ENCODE results near the gene CHCHD10. TPM values are rescaled to one million over a fixed set of nuclear protein-coding genes. Genes with fewer than 3 reads are reported as not detected.

The CHCHD10 gene
- total and polyA plus RNA-seq, 2 of the 13 experiments (the other 11 are each of a cell fraction or from before 2014, with no cell fraction given): 37.0 to 62.8 TPM

DNA sequence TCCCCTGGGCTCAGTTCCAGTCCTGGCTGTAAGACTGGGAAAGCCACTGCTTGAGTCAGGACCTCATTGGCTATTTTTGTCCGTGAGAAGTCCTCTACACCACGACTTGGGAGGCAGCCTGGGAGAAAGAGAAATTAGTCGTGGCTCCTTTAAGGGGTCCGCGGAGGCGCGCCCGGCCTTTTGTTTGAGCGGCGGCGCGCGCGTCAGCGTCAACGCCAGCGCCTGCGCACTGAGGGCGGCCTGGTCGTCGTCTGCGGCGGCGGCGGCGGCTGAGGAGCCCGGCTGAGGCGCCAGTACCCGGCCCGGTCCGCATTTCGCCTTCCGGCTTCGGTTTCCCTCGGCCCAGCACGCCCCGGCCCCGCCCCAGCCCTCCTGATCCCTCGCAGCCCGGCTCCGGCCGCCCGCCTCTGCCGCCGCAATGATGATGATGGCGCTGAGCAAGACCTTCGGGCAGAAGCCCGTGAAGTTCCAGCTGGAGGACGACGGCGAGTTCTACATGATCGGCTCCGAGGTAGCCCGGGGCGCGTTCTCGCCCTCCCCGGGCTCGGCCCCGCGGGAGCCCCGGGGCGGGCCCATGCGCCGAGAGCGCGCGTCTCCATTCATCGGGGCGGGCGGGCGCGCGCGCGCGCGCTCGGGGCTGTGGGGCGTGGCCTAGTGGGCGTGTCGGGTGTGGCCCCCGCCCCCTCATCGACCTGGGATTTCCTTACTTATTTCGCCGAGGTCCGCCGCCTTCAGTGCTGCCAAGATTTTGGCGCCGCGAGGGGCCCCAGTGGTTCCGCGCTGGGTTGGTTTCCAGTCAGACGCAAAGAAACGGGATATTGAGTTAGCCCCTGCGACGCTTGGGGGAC, 19.2 kb upstream of the CHCHD10 start, which contains the start of gene SMARCB1 (continued):
- TF ChIP-seq, protein P1, sequence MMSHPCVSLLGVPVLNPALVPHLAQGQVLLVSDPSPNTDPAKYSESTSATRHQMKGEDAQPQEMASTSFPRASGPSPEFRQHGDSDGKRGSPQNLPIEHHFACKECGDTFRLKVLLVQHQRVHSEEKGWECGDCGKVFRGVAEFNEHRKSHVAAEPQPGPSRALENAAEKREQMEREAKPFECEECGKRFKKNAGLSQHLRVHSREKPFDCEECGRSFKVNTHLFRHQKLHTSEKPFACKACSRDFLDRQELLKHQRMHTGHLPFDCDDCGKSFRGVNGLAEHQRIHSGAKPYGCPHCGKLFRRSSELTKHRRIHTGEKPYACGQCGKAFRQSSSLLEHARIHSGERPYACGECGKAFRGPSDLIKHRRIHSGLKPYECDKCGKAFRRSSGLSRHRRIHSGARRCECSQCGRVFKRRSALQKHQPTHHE (CRISPR knock-in tag; IDR thresholded peaks at IDR 0.05; ENCODE audit: borderline replicate concordance): 0 out of 2 replicates have a peak, but pooled peaks have one; percentile 26
- TF ChIP-seq ZNF225 (CRISPR knock-in tag; IDR thresholded peaks at IDR 0.05): no peak; the same call in 1 of the 2 replicates
- TF ChIP-seq POLR2G (IDR thresholded peaks at IDR 0.05; ENCODE audit: low read depth, low read length): peak; percentile 81
- TF ChIP-seq, protein P2, sequence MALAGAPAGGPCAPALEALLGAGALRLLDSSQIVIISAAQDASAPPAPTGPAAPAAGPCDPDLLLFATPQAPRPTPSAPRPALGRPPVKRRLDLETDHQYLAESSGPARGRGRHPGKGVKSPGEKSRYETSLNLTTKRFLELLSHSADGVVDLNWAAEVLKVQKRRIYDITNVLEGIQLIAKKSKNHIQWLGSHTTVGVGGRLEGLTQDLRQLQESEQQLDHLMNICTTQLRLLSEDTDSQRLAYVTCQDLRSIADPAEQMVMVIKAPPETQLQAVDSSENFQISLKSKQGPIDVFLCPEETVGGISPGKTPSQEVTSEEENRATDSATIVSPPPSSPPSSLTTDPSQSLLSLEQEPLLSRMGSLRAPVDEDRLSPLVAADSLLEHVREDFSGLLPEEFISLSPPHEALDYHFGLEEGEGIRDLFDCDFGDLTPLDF (CRISPR knock-in tag; IDR thresholded peaks at IDR 0.05): 0 out of 2 replicates have a peak, but pooled peaks have one; percentile 9
- no peak for TF ChIP-seq SRSF9 (IDR thresholded peaks at IDR 0.05; ENCODE audit: borderline replicate concordance, insufficient read depth, low read depth, low read length, poor library complexity, severe bottlenecking)
- TF ChIP-seq, protein P3, sequence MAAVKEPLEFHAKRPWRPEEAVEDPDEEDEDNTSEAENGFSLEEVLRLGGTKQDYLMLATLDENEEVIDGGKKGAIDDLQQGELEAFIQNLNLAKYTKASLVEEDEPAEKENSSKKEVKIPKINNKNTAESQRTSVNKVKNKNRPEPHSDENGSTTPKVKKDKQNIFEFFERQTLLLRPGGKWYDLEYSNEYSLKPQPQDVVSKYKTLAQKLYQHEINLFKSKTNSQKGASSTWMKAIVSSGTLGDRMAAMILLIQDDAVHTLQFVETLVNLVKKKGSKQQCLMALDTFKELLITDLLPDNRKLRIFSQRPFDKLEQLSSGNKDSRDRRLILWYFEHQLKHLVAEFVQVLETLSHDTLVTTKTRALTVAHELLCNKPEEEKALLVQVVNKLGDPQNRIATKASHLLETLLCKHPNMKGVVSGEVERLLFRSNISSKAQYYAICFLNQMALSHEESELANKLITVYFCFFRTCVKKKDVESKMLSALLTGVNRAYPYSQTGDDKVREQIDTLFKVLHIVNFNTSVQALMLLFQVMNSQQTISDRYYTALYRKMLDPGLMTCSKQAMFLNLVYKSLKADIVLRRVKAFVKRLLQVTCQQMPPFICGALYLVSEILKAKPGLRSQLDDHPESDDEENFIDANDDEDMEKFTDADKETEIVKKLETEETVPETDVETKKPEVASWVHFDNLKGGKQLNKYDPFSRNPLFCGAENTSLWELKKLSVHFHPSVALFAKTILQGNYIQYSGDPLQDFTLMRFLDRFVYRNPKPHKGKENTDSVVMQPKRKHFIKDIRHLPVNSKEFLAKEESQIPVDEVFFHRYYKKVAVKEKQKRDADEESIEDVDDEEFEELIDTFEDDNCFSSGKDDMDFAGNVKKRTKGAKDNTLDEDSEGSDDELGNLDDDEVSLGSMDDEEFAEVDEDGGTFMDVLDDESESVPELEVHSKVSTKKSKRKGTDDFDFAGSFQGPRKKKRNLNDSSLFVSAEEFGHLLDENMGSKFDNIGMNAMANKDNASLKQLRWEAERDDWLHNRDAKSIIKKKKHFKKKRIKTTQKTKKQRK (IDR thresholded peaks at IDR 0.05; ENCODE audit: low read length): no peak
- no peak for TF ChIP-seq REXO4 (CRISPR knock-in tag; IDR thresholded peaks at IDR 0.05; ENCODE audit: borderline replicate concordance)
- TF ChIP-seq ZNF296 (CRISPR knock-in tag; conservative IDR thresholded peaks at IDR 0.05): no peak
- no peak for TF ChIP-seq U2AF1 (optimal IDR thresholded peaks at IDR 0.05; ENCODE audit: low read depth, low read length)
- TF ChIP-seq SP140L (CRISPR knock-in tag; IDR thresholded peaks at IDR 0.05; ENCODE audit: borderline replicate concordance): no peak
- TF ChIP-seq ZNF746 (CRISPR knock-in tag; IDR thresholded peaks at IDR 0.05): peak; percentile 23; the same call in 1 of the 2 replicates
- TF ChIP-seq, protein P4, sequence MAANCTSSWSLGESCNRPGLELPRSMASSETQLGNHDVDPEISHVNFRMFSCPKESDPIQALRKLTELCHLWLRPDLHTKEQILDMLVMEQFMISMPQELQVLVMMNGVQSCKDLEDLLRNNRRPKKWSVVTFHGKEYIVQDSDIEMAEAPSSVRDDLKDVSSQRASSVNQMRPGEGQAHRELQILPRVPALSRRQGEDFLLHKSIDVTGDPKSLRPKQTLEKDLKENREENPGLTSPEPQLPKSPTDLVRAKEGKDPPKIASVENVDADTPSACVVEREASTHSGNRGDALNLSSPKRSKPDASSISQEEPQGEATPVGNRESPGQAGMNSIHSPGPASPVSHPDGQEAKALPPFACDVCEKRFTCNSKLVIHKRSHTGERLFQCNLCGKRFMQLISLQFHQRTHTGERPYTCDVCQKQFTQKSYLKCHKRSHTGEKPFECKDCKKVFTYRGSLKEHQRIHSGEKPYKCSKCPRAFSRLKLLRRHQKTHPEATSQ (CRISPR knock-in tag; IDR thresholded peaks at IDR 0.05; ENCODE audit: borderline replicate concordance): no peak
- TF ChIP-seq ZNF12 (CRISPR knock-in tag; IDR thresholded peaks at IDR 0.05): no peak
- TF ChIP-seq, protein P5, sequence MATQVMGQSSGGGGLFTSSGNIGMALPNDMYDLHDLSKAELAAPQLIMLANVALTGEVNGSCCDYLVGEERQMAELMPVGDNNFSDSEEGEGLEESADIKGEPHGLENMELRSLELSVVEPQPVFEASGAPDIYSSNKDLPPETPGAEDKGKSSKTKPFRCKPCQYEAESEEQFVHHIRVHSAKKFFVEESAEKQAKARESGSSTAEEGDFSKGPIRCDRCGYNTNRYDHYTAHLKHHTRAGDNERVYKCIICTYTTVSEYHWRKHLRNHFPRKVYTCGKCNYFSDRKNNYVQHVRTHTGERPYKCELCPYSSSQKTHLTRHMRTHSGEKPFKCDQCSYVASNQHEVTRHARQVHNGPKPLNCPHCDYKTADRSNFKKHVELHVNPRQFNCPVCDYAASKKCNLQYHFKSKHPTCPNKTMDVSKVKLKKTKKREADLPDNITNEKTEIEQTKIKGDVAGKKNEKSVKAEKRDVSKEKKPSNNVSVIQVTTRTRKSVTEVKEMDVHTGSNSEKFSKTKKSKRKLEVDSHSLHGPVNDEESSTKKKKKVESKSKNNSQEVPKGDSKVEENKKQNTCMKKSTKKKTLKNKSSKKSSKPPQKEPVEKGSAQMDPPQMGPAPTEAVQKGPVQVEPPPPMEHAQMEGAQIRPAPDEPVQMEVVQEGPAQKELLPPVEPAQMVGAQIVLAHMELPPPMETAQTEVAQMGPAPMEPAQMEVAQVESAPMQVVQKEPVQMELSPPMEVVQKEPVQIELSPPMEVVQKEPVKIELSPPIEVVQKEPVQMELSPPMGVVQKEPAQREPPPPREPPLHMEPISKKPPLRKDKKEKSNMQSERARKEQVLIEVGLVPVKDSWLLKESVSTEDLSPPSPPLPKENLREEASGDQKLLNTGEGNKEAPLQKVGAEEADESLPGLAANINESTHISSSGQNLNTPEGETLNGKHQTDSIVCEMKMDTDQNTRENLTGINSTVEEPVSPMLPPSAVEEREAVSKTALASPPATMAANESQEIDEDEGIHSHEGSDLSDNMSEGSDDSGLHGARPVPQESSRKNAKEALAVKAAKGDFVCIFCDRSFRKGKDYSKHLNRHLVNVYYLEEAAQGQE (IDR thresholded peaks at IDR 0.05; ENCODE audit: borderline replicate concordance in 1 of 2, low read depth in 1 of 2, low read length in 2 of 2): no peak
- peak; percentile 51; the same call in 1 of the 2 replicates for TF ChIP-seq ZNF329 (CRISPR knock-in tag; IDR thresholded peaks at IDR 0.05; ENCODE audit: low read depth)
- TF ChIP-seq ZNF556 (CRISPR knock-in tag; IDR thresholded peaks at IDR 0.05; ENCODE audit: borderline replicate concordance): no peak
